ENCODE results near the gene NACC2. TPM values are rescaled to one million over a fixed set of nuclear protein-coding genes. Genes with fewer than 3 reads are reported as not detected.

NACC2 gene
- total and polyA plus RNA-seq, 10 of the 15 experiments (the other 5 are each of a cell fraction or from before 2014, with no cell fraction given), result 0.66 to 14.7 (median 3.5) TPM

GRCh38 chr9:135962696-135963307 lies 132.3 kb downstream of the NACC2 start:
- Histone ChIP-seq H3K9ac (ENCODE audit: control insufficient read depth, insufficient read depth, low read length) (no peak overlapping the region), H3K4me2 (ENCODE audit: control insufficient read depth, insufficient read depth) (no peak overlapping the region), H3K27ac (ENCODE audit: control insufficient read depth, insufficient read depth) (no peak overlapping the region), H3K79me2 (ENCODE audit: control insufficient read depth, insufficient read depth, low read length) (peaks cover 26% of the 10 kb centered on the region), H3K9me3 (replicated peaks; ENCODE audit: control insufficient read depth, insufficient read depth, low read length) (no peaks in the 10 kb centered on the region), H3K36me3 (ENCODE audit: control insufficient read depth in 2 of 2, insufficient read depth in 2 of 2, low read length in 1 of 2) (no peaks in the 10 kb centered on the region), H3K4me1 (ENCODE audit: control insufficient read depth, insufficient read depth, low read length) (peaks cover 9% of the 10 kb centered on the region), H3K27me3 (replicated peaks in 1 of 2; ENCODE audit: control insufficient read depth in 2 of 2, insufficient read depth in 2 of 2, low read length in 1 of 2) (no peaks in the 10 kb centered on the region; a peak in 1 of 4 replicates), H2AFZ (ENCODE audit: control insufficient read depth, low read depth, low read length) (no peak overlapping the region), H4K20me1 (ENCODE audit: control insufficient read depth, insufficient read depth) (peaks cover 4% of the 10 kb centered on the region; the same call in 1 of the 2 replicates), H3K4me3 (no peak overlapping the region)
- DNase-seq (ENCODE audit: low read depth, low spot score), result no peak
- RAD21 ChIA-PET (ENCODE audit: unreplicated experiment), result no interaction called here
- intact Hi-C loops (cut with micrococcal nuclease; ENCODE audit: unreplicated experiment) (loop anchor here (5.0 to 10.0 kb wide), 2 partner anchors 56 to 322 kb away; partner anchors contain the start of gene CAMSAP1), in situ Hi-C loops (cut with MboI) (loop anchor here (5.0 kb wide), 1 partner anchor 159 kb away; no protein-coding TSS in a partner anchor)
- no peak for FAIRE-seq
- CTCF ChIA-PET, result interaction anchor here (1.8 kb wide), 1 partner anchor 160 kb away, joined by 5 read pairs; no protein-coding TSS in a partner anchor
- no TSS peak for BruUV-seq (replicated peaks)
- WGBS (ENCODE audit: insufficient coverage, insufficient replicate concordance, low lambda C conversion rate, missing lambda C conversion rate), result 24% methylated on average over 11 of the region's 11 CpGs
- POLR2A ChIA-PET, result interaction anchor here (0.6 kb wide), 1 partner anchor 93 kb away, joined by 5 read pairs; no protein-coding TSS in a partner anchor
- SMC1A ChIA-PET (ENCODE audit: uncharacterized antibody, unreplicated experiment), result no interaction called here
- ATAC-seq, result no peak
- TF ChIP-seq NFYA (IDR thresholded peaks at IDR 0.05; ENCODE audit: borderline replicate concordance, low read depth, low read length) (no peak), MXI1 (IDR thresholded peaks at IDR 0.05; ENCODE audit: low read depth, low read length) (no peak), NFXL1 (IDR thresholded peaks at IDR 0.05; ENCODE audit: borderline replicate concordance) (no peak), E2F8 (IDR thresholded peaks at IDR 0.05; ENCODE audit: low read depth, partially characterized antibody) (no peak), RBBP5 (conservative IDR thresholded peaks at IDR 0.05) (no peak), BMI1 (IDR thresholded peaks at IDR 0.05; ENCODE audit: borderline replicate concordance) (no peak), SRF (IDR thresholded peaks at IDR 0.05; ENCODE audit: low read depth in 2 of 2, low read length in 2 of 2) (no peak), CBX5 (IDR thresholded peaks at IDR 0.05; ENCODE audit: low read depth) (no peak), SMAD1 (IDR thresholded peaks at IDR 0.05; ENCODE audit: low read depth, partially characterized antibody) (no peak), PRDM15 (CRISPR knock-in tag; IDR thresholded peaks at IDR 0.05) (no peak), RAD51 (IDR thresholded peaks at IDR 0.05) (no peak), RUNX3 (IDR thresholded peaks at IDR 0.05; ENCODE audit: low read length) (no peak), IKZF1 (conservative IDR thresholded peaks at IDR 0.05) (no peak), HDGF (IDR thresholded peaks at IDR 0.05) (no peak)
- TF ChIP-seq, protein P1, sequence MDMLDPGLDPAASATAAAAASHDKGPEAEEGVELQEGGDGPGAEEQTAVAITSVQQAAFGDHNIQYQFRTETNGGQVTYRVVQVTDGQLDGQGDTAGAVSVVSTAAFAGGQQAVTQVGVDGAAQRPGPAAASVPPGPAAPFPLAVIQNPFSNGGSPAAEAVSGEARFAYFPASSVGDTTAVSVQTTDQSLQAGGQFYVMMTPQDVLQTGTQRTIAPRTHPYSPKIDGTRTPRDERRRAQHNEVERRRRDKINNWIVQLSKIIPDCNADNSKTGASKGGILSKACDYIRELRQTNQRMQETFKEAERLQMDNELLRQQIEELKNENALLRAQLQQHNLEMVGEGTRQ (IDR thresholded peaks at IDR 0.05; ENCODE audit: borderline replicate concordance, low read depth, low read length), result no peak

Measured in GM12878 (cell line).